Measurements from ENCODE around the gene PDE6G.

- TF ChIP-seq POLR2A (IDR thresholded peaks at IDR 0.05; ENCODE audit: low read depth) (no peak), CTCF (IDR thresholded peaks at IDR 0.05) (no peak), POLR2AphosphoS5 (IDR thresholded peaks at IDR 0.05) (no peak), EP300 (IDR thresholded peaks at IDR 0.05) (no peak)
These were observed 40.9 kb downstream of the PDE6G start for GRCh38 chr17:81615401-81615930.
